Measurements from ENCODE around the gene TMC1.
"Not testable (repeated sequence)": the region's sequence is repeated elsewhere in the genome, so short reads cannot be mapped to it uniquely, and the experiment has no call there.

The TMC1 gene

GRCh38 chr9:72855321-72855720, 333.9 kb downstream of the TMC1 start:
- no peaks in the 10 kb centered on the region for H3K36me3 ChIP-seq

GRCh38 chr9:72855890-72856523, 334.6 kb downstream of the TMC1 start:
- H3K4me3 ChIP-seq = no peak overlapping the region
- no peak for DNase-seq
- no peaks in the 10 kb centered on the region for H3K27me3 ChIP-seq
- TF ChIP-seq, protein P1, sequence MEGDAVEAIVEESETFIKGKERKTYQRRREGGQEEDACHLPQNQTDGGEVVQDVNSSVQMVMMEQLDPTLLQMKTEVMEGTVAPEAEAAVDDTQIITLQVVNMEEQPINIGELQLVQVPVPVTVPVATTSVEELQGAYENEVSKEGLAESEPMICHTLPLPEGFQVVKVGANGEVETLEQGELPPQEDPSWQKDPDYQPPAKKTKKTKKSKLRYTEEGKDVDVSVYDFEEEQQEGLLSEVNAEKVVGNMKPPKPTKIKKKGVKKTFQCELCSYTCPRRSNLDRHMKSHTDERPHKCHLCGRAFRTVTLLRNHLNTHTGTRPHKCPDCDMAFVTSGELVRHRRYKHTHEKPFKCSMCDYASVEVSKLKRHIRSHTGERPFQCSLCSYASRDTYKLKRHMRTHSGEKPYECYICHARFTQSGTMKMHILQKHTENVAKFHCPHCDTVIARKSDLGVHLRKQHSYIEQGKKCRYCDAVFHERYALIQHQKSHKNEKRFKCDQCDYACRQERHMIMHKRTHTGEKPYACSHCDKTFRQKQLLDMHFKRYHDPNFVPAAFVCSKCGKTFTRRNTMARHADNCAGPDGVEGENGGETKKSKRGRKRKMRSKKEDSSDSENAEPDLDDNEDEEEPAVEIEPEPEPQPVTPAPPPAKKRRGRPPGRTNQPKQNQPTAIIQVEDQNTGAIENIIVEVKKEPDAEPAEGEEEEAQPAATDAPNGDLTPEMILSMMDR (IDR thresholded peaks at IDR 0.05) = no peak
- peaks cover 0 to 25% (median 10%) of the 10 kb centered on the region in 4 donors for H3K4me1 ChIP-seq
- intact Hi-C loops (cut with DNase I; ENCODE audit: low total_unique reads) = loop anchor here (2.0 to 10.0 kb wide), 3 partner anchors 169 to 331 kb away; no protein-coding TSS in a partner anchor
- no peaks in the 10 kb centered on the region for H3K36me3 ChIP-seq
- H3K9me3 ChIP-seq = no peaks in the 10 kb centered on the region
- H3K27ac ChIP-seq = no peak overlapping the region

More at GRCh38 chr9:72855321-72855720, 333.9 kb downstream of the TMC1 start:
- peaks cover 0 to 25% (median 10%) of the 10 kb centered on the region in 4 donors for H3K4me1 ChIP-seq
- H3K9me3 ChIP-seq = no peaks in the 10 kb centered on the region
- no peak overlapping the region for H3K27ac ChIP-seq
- intact Hi-C loops (cut with DNase I; ENCODE audit: low total_unique reads) = loop anchor here (5.0 to 10.0 kb wide), 2 partner anchors 169 to 332 kb away; no protein-coding TSS in a partner anchor
- no peaks in the 10 kb centered on the region for H3K27me3 ChIP-seq
- TF ChIP-seq, protein P1 (IDR thresholded peaks at IDR 0.05) = no peak
- no peak for DNase-seq
- no peak overlapping the region for H3K4me3 ChIP-seq

- DNase-seq = no peak
- peak overlapping the region; percentile 13 to 38 for H3K27ac ChIP-seq
- intact Hi-C loops (cut with DNase I; ENCODE audit: low total_unique reads) = loop anchor here (2.0 to 10.0 kb wide), 3 partner anchors 168 to 330 kb away; no protein-coding TSS in a partner anchor
- H3K27me3 ChIP-seq = no peaks in the 10 kb centered on the region
- no peaks in the 10 kb centered on the region for H3K9me3 ChIP-seq
- no peak overlapping the region for H3K4me3 ChIP-seq
- TF ChIP-seq, protein P1 (IDR thresholded peaks at IDR 0.05) = peak; percentile 65 to 82
- H3K36me3 ChIP-seq = no peaks in the 10 kb centered on the region
- peaks cover 0 to 25% (median 10%) of the 10 kb centered on the region in 4 donors for H3K4me1 ChIP-seq
These were observed 335.7 kb downstream of the TMC1 start for GRCh38 chr9:72856972-72857623.

- intact Hi-C loops (cut with DNase I; ENCODE audit: low total_unique reads) = loop anchor here (2.0 to 10.0 kb wide), 3 partner anchors 167 to 330 kb away; no protein-coding TSS in a partner anchor
- TF ChIP-seq, protein P1 (IDR thresholded peaks at IDR 0.05) = no peak
- peak overlapping the region; percentile 13 to 38 for H3K27ac ChIP-seq
- H3K36me3 ChIP-seq = no peaks in the 10 kb centered on the region
- DNase-seq = no peak
- H3K9me3 ChIP-seq = no peaks in the 10 kb centered on the region
- H3K27me3 ChIP-seq = no peaks in the 10 kb centered on the region
- H3K4me1 ChIP-seq = peaks cover 0 to 25% (median 10%) of the 10 kb centered on the region in 4 donors
- no peak overlapping the region for H3K4me3 ChIP-seq
These were observed 336.2 kb downstream of the TMC1 start for GRCh38 chr9:72857624-72857996.

- intact Hi-C loops (cut with DNase I; ENCODE audit: low total_unique reads) = loop anchor here (5.0 to 10.0 kb wide), 2 partner anchors 166 to 329 kb away; no protein-coding TSS in a partner anchor
- Histone ChIP-seq H3K4me1 (peaks cover 0 to 25% (median 10%) of the 10 kb centered on the region in 4 donors), H3K27ac (peak overlapping the region; percentile 13 to 38), H3K9me3 (no peaks in the 10 kb centered on the region), H3K27me3 (no peaks in the 10 kb centered on the region), H3K36me3 (no peaks in the 10 kb centered on the region), H3K4me3 (no peak overlapping the region)
- no peak for DNase-seq
- TF ChIP-seq, protein P1 (IDR thresholded peaks at IDR 0.05) = no peak
These were observed 336.9 kb downstream of the TMC1 start for GRCh38 chr9:72858089-72858912.

DNA sequence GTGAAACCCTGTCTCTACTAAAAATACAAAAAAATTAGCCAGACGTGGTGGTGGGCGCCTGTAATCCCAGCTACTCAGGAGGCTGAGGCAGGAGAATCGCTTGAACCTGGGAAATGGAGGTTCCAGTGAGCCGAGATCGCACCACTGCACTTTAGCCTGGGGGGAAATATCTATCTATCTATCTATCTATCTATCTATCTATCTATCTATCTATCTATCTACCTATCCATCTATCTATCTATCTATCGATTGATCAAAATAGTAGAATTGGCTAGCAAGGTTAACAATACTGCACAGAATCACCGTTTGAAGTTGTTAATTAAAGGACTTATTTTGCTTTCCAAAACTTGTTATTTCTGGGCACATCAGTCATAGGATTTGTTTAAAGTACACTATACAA, 341.4 kb downstream of the TMC1 start:
- H3K27me3 ChIP-seq; intact Hi-C loops (cut with DNase I; ENCODE audit: low total_unique reads); H3K9me3 ChIP-seq; H3K4me3 ChIP-seq; H3K36me3 ChIP-seq; DNase-seq; H3K27ac ChIP-seq: not testable (repeated sequence)
- H3K4me1 ChIP-seq = peaks cover 0 to 15% (median 7%) of the 10 kb centered on the region in 4 donors
